Heart right ventricle (tissue), 16 donors: ENCODE data around the gene TMTC1. TPM values are rescaled to one million over a fixed set of nuclear protein-coding genes. Genes with fewer than 3 reads are reported as not detected.

Source experiments
- ATAC-seq, 8 donors: fragments of 200-7000 bp; cut with Tn5 transposase; one replicate each; pipeline ENCODE4 v1.9.1; 2020; ENCODE audit warnings: mild to moderate bottlenecking in 8 of 8, moderate library complexity in 8 of 8, moderate number of reproducible peaks in 1 of 8
- DNase-seq, 2 donors: peaks; one replicate each; pipeline ENCODE4 v3.0.0-alpha.2; 2020
- H3K27ac ChIP-seq, 10 donors: fragments of 200-600 bp; sonication (generic) in 2 of 10; one replicate each; pipeline versions ENCODE4 v1.5.0 to v1.8.0; 2020 to 2022; ENCODE audit warnings: mild to moderate bottlenecking in 3 of 10
- H3K27me3 ChIP-seq, 7 donors: fragments of 200-600 bp; one replicate each; pipeline ENCODE4 v1.8.0; 2021 to 2022; ENCODE audit warnings: mild to moderate bottlenecking in 2 of 7
- H3K36me3 ChIP-seq, 9 donors: fragments of 200-600 bp; sonication (generic) in 1 of 9; one replicate each; pipeline versions ENCODE4 v1.5.0 to v1.8.0; 2020 to 2022; ENCODE audit warnings: mild to moderate bottlenecking in 2 of 9
- H3K4me1 ChIP-seq, 9 donors: fragments of 200-600 bp; sonication (generic) in 1 of 9; one replicate each; pipeline versions ENCODE4 v1.5.0 to v1.8.0; 2020 to 2022; ENCODE audit warnings: mild to moderate bottlenecking in 4 of 9
- H3K4me3 ChIP-seq, 10 donors: fragments of 200-600 bp; sonication (generic) in 2 of 10; one replicate each; pipeline versions ENCODE4 v1.5.0 to v1.8.0; 2020 to 2022; ENCODE audit warnings: mild to moderate bottlenecking in 7 of 10, moderate library complexity in 2 of 10
- H3K9me3 ChIP-seq, 11 donors: fragments of 200-600 bp in 10 of 11; sonication (generic) in 2 of 11; one replicate each; pipeline versions ENCODE4 v1.5.0 to v1.8.0; 2013 to 2022; ENCODE audit warnings: mild to moderate bottlenecking in 2 of 11, control low read depth in 1 of 11, moderate library complexity in 1 of 11
- WGBS, 2 donors: extraction: QIAGEN DNeasy Blood & Tissue Kit; methylation state at CpG; one replicate each; pipeline ENCODE4 v1.1.7; 2013; ENCODE audit warnings: inconsistent platforms in 1 of 2; 5-methylcytosine and 5-hydroxymethylcytosine counted together
- intact Hi-C, 10 donors: fragments of 100-400 bp; cut with DNase I; formaldehyde crosslinking; loops; one replicate each; pipeline versions ENCODE4 v1.11.1 to v1.14.2; 2022
- polyA plus RNA-seq, 2 donors: library from polyadenylated mRNA; stranded (reverse); fragments of 200-250 nt; gene quantifications; one replicate each; pipeline ENCODE4 v1.2.3, GENCODE V29; 2013
- total RNA-seq, 10 donors: library from RNA; stranded (reverse); fragmentation: NEBNext Ultra II Directional in 3 of 10; extraction: Animal tissue kit (Norgen Biotek cat#: 25700) in 3 of 10; gene quantifications; one replicate each; pipeline versions ENCODE4 v1.2.1 to v1.2.4, GENCODE V29; 2021 to 2023
- TF ChIP-seq, protein P1 (sequence below), 9 donors: fragments of 200-600 bp; sonication (generic) in 2 of 9; IDR thresholded peaks; one replicate each; pipeline versions ENCODE4 v1.5.0 to v1.8.0; 2021 to 2022; ENCODE audit warnings: antibody characterized with exemption in 9 of 9, mild to moderate bottlenecking in 5 of 9, moderate library complexity in 1 of 9
- donor health status: Arrhythmogenic right ventricular cardiomyopathy.
- donor health status: ischemic (EF 13 %, LVEDD 7.1; RV severe dilation, severe dysfunction).
- donor health status: healthy with polysubstance abuse.
- donor health status: DM: no; HTN: yes; CAD: no.
- donor health status: DM: no; HTN: no; CAD: no.
- donor health status: ischemic (EF 25% LVEDD 6.9; RV normal size, moderate dysfunction).
- donor health status: ischemic (EF 25% LVEDD 5.7; RV mildly dilated, moderate dysfunction).
- donor health status: healthy.
- donor health status: DM: yes; HTN: yes; CAD: no.
- donor health status: Ischemic cardiomyopathy.
- donor health status: ischemic (EF 35%, LVEDD 5.7; RV mildly dilated, moderate dysfunction).
- donor health status: nonischemic (EF 11% LVEDD 7.7; RV severe dilation, severe dysfunction).
- donor health status: DM: yes; HTN: yes; CAD: no.
- donor health status: PGD.
- donor health status: ischemic (EF 29% LVEDD 5.4; RV normal size, mild dysfunction).
- donor health status: nonischemic (EF 23%, LVEDD 6.1; RV moderate dilation, normal function).

TMTC1 gene
- total and polyA plus RNA-seq, 12 donors = 9.6 to 54.2 (median 22.9) TPM

DNA sequence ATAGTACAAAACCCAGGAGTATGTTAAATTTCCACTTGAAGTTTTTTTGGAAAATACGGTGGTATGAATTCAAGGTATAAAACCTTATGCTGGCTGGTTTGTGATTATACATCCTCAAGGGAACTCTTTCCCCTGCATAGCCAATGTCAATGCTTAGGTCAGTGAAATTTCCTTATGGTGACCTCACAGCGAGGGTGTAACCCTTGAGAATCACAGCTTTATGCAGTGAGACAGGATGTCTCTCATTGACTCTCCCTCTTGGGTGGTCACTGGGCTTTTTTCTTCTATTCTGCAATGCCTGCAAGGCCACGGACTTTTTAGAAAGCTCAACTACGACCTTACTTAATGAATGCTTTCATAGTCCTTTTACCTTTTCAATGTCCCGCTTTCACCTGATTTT, 64.4 kb downstream of the TMTC1 start:
- ATAC-seq (peak in 3 of 8 donors; percentile 51 to 54 (median 52)), DNase-seq (no peak)
- no peaks in the 10 kb centered on the region for H3K27me3 ChIP-seq
- H3K4me3 ChIP-seq = no peak overlapping the region
- H3K27ac ChIP-seq = peak overlapping the region in 2 of 10 donors; percentile 10 to 25
- WGBS, 2 donors = 62 to 67% methylated on average over 5 of the region's 5 CpGs
- intact Hi-C loops = no loop called here
- no peaks in the 10 kb centered on the region for H3K36me3 ChIP-seq
- TF ChIP-seq, protein P1, sequence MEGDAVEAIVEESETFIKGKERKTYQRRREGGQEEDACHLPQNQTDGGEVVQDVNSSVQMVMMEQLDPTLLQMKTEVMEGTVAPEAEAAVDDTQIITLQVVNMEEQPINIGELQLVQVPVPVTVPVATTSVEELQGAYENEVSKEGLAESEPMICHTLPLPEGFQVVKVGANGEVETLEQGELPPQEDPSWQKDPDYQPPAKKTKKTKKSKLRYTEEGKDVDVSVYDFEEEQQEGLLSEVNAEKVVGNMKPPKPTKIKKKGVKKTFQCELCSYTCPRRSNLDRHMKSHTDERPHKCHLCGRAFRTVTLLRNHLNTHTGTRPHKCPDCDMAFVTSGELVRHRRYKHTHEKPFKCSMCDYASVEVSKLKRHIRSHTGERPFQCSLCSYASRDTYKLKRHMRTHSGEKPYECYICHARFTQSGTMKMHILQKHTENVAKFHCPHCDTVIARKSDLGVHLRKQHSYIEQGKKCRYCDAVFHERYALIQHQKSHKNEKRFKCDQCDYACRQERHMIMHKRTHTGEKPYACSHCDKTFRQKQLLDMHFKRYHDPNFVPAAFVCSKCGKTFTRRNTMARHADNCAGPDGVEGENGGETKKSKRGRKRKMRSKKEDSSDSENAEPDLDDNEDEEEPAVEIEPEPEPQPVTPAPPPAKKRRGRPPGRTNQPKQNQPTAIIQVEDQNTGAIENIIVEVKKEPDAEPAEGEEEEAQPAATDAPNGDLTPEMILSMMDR (IDR thresholded peaks at IDR 0.05) = no peak
- peaks cover 0 to 29% (median 9%) of the 10 kb centered on the region in 9 donors for H3K4me1 ChIP-seq
- no peaks in the 10 kb centered on the region for H3K9me3 ChIP-seq

DNA sequence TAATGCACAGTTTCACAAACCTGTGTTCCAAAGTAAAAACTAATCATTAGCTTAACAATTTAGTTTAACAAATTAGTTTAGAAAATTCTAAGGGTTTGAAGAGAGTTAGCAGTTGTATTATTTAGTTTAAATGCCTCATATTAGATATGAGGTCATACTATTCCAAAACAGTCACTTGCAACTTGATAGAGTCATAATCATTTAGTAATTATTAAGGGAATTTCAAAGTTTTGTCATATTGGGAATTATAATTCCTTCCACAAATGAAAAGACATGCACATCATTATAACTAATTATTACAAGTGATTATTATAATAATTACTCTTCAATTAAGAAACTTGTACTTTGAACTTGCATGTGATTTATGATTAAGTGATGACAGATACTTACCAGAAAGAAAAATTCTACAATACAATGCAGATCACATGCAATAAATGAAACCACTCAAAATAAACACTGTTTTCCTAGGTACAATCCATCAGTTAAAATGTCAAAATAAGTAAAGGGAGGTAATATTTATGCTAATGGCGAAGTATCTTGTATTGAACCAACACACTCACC, 66.1 kb downstream of the TMTC1 start:
- Histone ChIP-seq H3K27me3 (no peaks in the 10 kb centered on the region), H3K9me3 (no peaks in the 10 kb centered on the region), H3K4me3 (no peak overlapping the region), H3K27ac (peak overlapping the region in 1 of 10 donors; percentile 26), H3K4me1 (peaks cover 0 to 41% (median 12%) of the 10 kb centered on the region in 9 donors), H3K36me3 (no peaks in the 10 kb centered on the region)
- DNase-seq (no peak), ATAC-seq (no peak)
- intact Hi-C loops = no loop called here
- TF ChIP-seq, protein P1 (IDR thresholded peaks at IDR 0.05) = no peak
- WGBS, 2 donors = 1 to 3% methylated on average over 1 of the region's 1 CpG

DNA sequence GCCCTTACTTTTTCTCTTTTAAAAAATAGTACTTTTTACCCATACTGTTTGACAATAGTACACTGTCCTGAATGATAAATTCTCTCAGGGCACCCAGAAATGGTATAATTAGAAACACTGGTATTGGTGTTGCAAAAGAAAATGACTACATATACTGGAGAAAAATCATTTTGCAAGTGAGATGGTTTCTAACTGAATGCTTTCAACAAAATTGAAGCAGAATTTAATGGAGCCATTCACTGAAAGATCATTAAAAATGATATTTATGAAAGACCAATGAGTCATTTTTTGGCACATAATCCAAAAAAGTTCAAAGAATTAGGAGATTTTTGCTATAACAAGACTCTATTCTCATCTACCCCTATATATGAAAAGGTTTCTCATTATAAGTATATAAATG, 68.8 kb downstream of the TMTC1 start:
- intact Hi-C loops = loop anchor here in 1 of 10 donors (5.0 kb wide), 1 partner anchor 67 kb away; the partner anchor contains the start of gene TMTC1
- no peak for ATAC-seq
- Histone ChIP-seq H3K27ac (peak overlapping the region in 1 of 10 donors; percentile 16), H3K9me3 (no peaks in the 10 kb centered on the region), H3K36me3 (no peaks in the 10 kb centered on the region), H3K4me3 (no peak overlapping the region), H3K27me3 (no peaks in the 10 kb centered on the region), H3K4me1 (peaks cover 0 to 46% (median 13%) of the 10 kb centered on the region in 9 donors)
- DNase-seq = no peak
- TF ChIP-seq, protein P1 (IDR thresholded peaks at IDR 0.05) = no peak

DNA sequence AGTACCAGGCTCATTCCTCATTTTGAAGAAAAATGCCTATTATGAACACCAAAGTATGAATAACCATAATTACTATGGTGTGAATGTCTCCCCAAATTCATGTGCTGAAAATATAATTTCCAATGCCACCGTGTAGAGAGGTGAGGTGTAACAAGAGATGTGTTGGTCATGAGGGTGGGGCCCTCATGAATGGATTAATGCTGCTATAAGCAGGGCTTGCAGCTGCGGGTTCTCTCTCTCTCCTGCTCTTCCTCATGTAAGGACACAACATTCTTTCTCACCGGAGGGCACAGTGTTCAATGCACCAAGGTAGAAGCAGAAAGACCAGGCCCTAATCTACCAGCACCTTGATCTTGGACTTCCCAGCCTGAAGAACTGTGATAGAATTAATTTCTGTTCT, 70.0 kb downstream of the TMTC1 start:
- intact Hi-C loops = loop anchor here in 1 of 10 donors (5.0 kb wide), 1 partner anchor 69 kb away; the partner anchor contains the start of gene TMTC1
- Histone ChIP-seq H3K9me3 (no peaks in the 10 kb centered on the region), H3K4me3 (no peak overlapping the region), H3K4me1 (peaks cover 2 to 46% (median 21%) of the 10 kb centered on the region in 9 donors), H3K27ac (peak overlapping the region in 2 of 10 donors; percentile 13 to 17), H3K27me3 (no peaks in the 10 kb centered on the region), H3K36me3 (no peaks in the 10 kb centered on the region)
- DNase-seq (no peak), ATAC-seq (no peak)
- TF ChIP-seq, protein P1 (IDR thresholded peaks at IDR 0.05) = no peak
- 74 to 84% methylated on average over 3 of the region's 3 CpGs for WGBS, 2 donors
